LHCN-M2 (cell line): ENCODE data around the gene MMP11. TPM values are rescaled to one million over a fixed set of nuclear protein-coding genes. Genes with fewer than 3 reads are reported as not detected.

Experiments
- DNase-seq: peaks from one replicate; pipeline ENCODE4 v3.0.0-alpha.2; 2012; ENCODE audit warnings: low read depth
- total RNA-seq: library from RNA; depleted of rRNA; stranded (reverse); fragments of >200 nt; gene quantifications from 2 replicates; pipeline ENCODE4 v1.2.3, GENCODE V29; 2014

MMP11 gene
- total RNA-seq, 1 experiment from 2014 or later: 7.1 TPM

GRCh38 chr22:23801886-23802377 is 29.3 kb downstream of the MMP11 start:
- DNase-seq: no peak

GRCh38 chr22:23803001-23803819 is 30.6 kb downstream of the MMP11 start:
- DNase-seq: no peak

- no peak for DNase-seq
Observed at GRCh38 chr22:23804781-23805291, 32.2 kb downstream of the MMP11 start.

- no peak for DNase-seq
Observed at GRCh38 chr22:23806837-23807236, 34.2 kb downstream of the MMP11 start.

- no peak for DNase-seq
Observed at GRCh38 chr22:23812378-23812777, 39.7 kb downstream of the MMP11 start.

GRCh38 chr22:23815541-23816155 is 43.0 kb downstream of the MMP11 start:
- no peak for DNase-seq

- DNase-seq: no peak
Observed at GRCh38 chr22:23816156-23816976, 43.7 kb downstream of the MMP11 start.

- DNase-seq: no peak
Observed at GRCh38 chr22:23817146-23817545, 44.5 kb downstream of the MMP11 start.

- DNase-seq: no peak
Observed at GRCh38 chr22:23818541-23818940, 45.9 kb downstream of the MMP11 start.

GRCh38 chr22:23820748-23821211 is 48.1 kb downstream of the MMP11 start:
- DNase-seq: no peak

GRCh38 chr22:23822101-23822671 is 49.5 kb downstream of the MMP11 start:
- DNase-seq: no peak

- DNase-seq: no peak
Observed at GRCh38 chr22:23823331-23823791, 50.7 kb downstream of the MMP11 start.

- DNase-seq: no peak
Observed at GRCh38 chr22:23824476-23825245, 52.0 kb downstream of the MMP11 start.

GRCh38 chr22:23825246-23825905 is 52.7 kb downstream of the MMP11 start:
- DNase-seq: no peak

GRCh38 chr22:23826510-23827350 is 54.1 kb downstream of the MMP11 start:
- peak; percentile 73 for DNase-seq

- DNase-seq: no peak
Observed at GRCh38 chr22:23827351-23827995, 54.8 kb downstream of the MMP11 start.

GRCh38 chr22:23828800-23829680 is 56.4 kb downstream of the MMP11 start:
- DNase-seq: no peak
